Measurements from ENCODE around the gene MFSD12.

MFSD12 gene

GRCh38 chr19:3555653-3556422 is 1.5 kb downstream of the MFSD12 start:
- no peak for DNase-seq

- no peak for DNase-seq
Measured at GRCh38 chr19:3554254-3555083, 2.9 kb downstream of the MFSD12 start.

GRCh38 chr19:3551792-3552095 is 5.6 kb downstream of the MFSD12 start:
- no peak for DNase-seq

GRCh38 chr19:3550947-3551791 is 6.2 kb downstream of the MFSD12 start:
- DNase-seq = no peak

GRCh38 chr19:3549816-3550215 is 7.6 kb downstream of the MFSD12 start:
- DNase-seq = no peak

- no peak for DNase-seq
Measured at GRCh38 chr19:3548606-3549005, 8.8 kb downstream of the MFSD12 start.

GRCh38 chr19:3547767-3548282 is 9.6 kb downstream of the MFSD12 start:
- no peak for DNase-seq

- DNase-seq = no peak
Measured at GRCh38 chr19:3547301-3547731, 10.1 kb downstream of the MFSD12 start.

- DNase-seq = no peak
Measured at GRCh38 chr19:3546119-3546518, 11.3 kb downstream of the MFSD12 start.

- DNase-seq = no peak
Measured at GRCh38 chr19:3545669-3546034, 11.7 kb downstream of the MFSD12 start.

- DNase-seq = peak; percentile 23
Measured at GRCh38 chr19:3544742-3545668, 12.4 kb downstream of the MFSD12 start.

GRCh38 chr19:3544058-3544376 is 13.4 kb downstream of the MFSD12 start:
- no peak for DNase-seq

GRCh38 chr19:3543150-3544057 is 14.0 kb downstream of the MFSD12 start:
- no peak for DNase-seq

GRCh38 chr19:3539756-3540118 is 17.6 kb downstream of the MFSD12 start:
- DNase-seq = no peak

GRCh38 chr19:3538965-3539755 is 18.2 kb downstream of the MFSD12 start, which contains the start of gene TEKTIP1:
Gene TEKTIP1 (plus strand): TSS chr19:3539174. CDS start chr19:3539178, 4 bp downstream.
- DNase-seq = no peak

- DNase-seq = no peak
Measured at GRCh38 chr19:3538258-3538929, 19.0 kb downstream of the MFSD12 start.

GRCh38 chr19:3537438-3538240 is 19.7 kb downstream of the MFSD12 start:
- no peak for DNase-seq

- DNase-seq = no peak
Measured at GRCh38 chr19:3537101-3537437, 20.3 kb downstream of the MFSD12 start.

Data from NCI-H1092 (cell line).